ENCODE results near the gene RAB40C. TPM values are rescaled to one million over a fixed set of nuclear protein-coding genes. Genes with fewer than 3 reads are reported as not detected.
A peak's percentile ranks its signal among the peaks of the same experiment; 100 is the strongest.

Gene RAB40C
- total and polyA plus RNA-seq, 9 of the 15 experiments (the other 6 are each of a cell fraction or from before 2014, with no cell fraction given) = 0.17 to 23.4 (median 8.7) TPM

GRCh38 chr16:641326-642188 lies 51.7 kb downstream of the RAB40C start, which contains the start of gene MCRIP2 (continued):
- TF ChIP-seq ZNF518B (CRISPR knock-in tag; IDR thresholded peaks at IDR 0.05) (no peak), ARID1B (IDR thresholded peaks at IDR 0.05) (no peak), SMARCA4 (IDR thresholded peaks at IDR 0.05) (no peak), RFX5 (IDR thresholded peaks at IDR 0.05; ENCODE audit: low read depth, low read length) (no peak), COPS2 (conservative IDR thresholded peaks at IDR 0.05) (no peak), NKRF (IDR thresholded peaks at IDR 0.05; ENCODE audit: borderline replicate concordance) (no peak), TAF9B (IDR thresholded peaks at IDR 0.05; ENCODE audit: partially characterized antibody) (no peak), NCOA6 (IDR thresholded peaks at IDR 0.05) (no peak), CXXC5 (CRISPR knock-in tag; IDR thresholded peaks at IDR 0.05) (peak; percentile 97), CGGBP1 (CRISPR knock-in tag; IDR thresholded peaks at IDR 0.05) (no peak), ETV6 (IDR thresholded peaks at IDR 0.05; ENCODE audit: borderline replicate concordance in 1 of 2, low read depth in 2 of 2, low read length in 1 of 2) (no peak), ETV6 (CRISPR knock-in tag; IDR thresholded peaks at IDR 0.05; ENCODE audit: borderline replicate concordance) (no peak), MYBL2 (IDR thresholded peaks at IDR 0.05; ENCODE audit: low read depth) (no peak), MYBL2 (CRISPR knock-in tag; IDR thresholded peaks at IDR 0.05; ENCODE audit: borderline replicate concordance) (no peak), ZC3H8 (IDR thresholded peaks at IDR 0.05) (no peak), ZNF395 (CRISPR knock-in tag; IDR thresholded peaks at IDR 0.05) (0 out of 2 replicates have a peak, but pooled peaks have one; percentile 18), NCOR1 (IDR thresholded peaks at IDR 0.05) (no peak), HIVEP1 (CRISPR knock-in tag; IDR thresholded peaks at IDR 0.05) (no peak), HDGF (IDR thresholded peaks at IDR 0.05) (no peak), DDX20 (tag; IDR thresholded peaks at IDR 0.05; ENCODE audit: low read depth) (no peak), STAG1 (CRISPR knock-in tag; IDR thresholded peaks at IDR 0.05; ENCODE audit: borderline replicate concordance) (no peak), CBX2 (IDR thresholded peaks at IDR 0.05; ENCODE audit: insufficient read depth, low read length, poor library complexity, severe bottlenecking) (no peak), ZNF507 (tag; conservative IDR thresholded peaks at IDR 0.05) (no peak)
